Uterus (tissue), 2 donors: ENCODE results near the gene SGMS1.

Experiments
- POLR2A ChIP-seq, 2 donors: fragments of 450-650 bp; IDR thresholded peaks; one replicate each; pipeline ENCODE4 v1.6.1; 2016; ENCODE audit warnings: antibody characterized with exemption in 2 of 2, mild to moderate bottlenecking in 1 of 2, moderate library complexity in 1 of 2
- TF ChIP-seq, protein P1 (sequence below), 4 experiments: fragments of 200-600 bp in 2 of 4; fragments of 450-650 bp in 2 of 4; sonication (generic) in 2 of 4; IDR thresholded peaks; one replicate each; pipeline ENCODE4 v1.5.1; 2016 to 2019; ENCODE audit warnings: antibody characterized with exemption in 4 of 4, mild to moderate bottlenecking in 2 of 4, moderate library complexity in 1 of 4

GRCh38 chr10:50658165-50658564, 34.4 kb upstream of the SGMS1 start:
- TF ChIP-seq, protein P1, sequence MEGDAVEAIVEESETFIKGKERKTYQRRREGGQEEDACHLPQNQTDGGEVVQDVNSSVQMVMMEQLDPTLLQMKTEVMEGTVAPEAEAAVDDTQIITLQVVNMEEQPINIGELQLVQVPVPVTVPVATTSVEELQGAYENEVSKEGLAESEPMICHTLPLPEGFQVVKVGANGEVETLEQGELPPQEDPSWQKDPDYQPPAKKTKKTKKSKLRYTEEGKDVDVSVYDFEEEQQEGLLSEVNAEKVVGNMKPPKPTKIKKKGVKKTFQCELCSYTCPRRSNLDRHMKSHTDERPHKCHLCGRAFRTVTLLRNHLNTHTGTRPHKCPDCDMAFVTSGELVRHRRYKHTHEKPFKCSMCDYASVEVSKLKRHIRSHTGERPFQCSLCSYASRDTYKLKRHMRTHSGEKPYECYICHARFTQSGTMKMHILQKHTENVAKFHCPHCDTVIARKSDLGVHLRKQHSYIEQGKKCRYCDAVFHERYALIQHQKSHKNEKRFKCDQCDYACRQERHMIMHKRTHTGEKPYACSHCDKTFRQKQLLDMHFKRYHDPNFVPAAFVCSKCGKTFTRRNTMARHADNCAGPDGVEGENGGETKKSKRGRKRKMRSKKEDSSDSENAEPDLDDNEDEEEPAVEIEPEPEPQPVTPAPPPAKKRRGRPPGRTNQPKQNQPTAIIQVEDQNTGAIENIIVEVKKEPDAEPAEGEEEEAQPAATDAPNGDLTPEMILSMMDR (IDR thresholded peaks at IDR 0.05) = no peak
- TF ChIP-seq POLR2A (IDR thresholded peaks at IDR 0.05) = no peak
